HCT116 (cell line): ENCODE results near the gene RUBCN. TPM values are rescaled to one million over a fixed set of nuclear protein-coding genes. Genes with fewer than 3 reads are reported as not detected.

Source experiments
- ATAC-seq: fragments of 200-7000 bp; cut with Tn5 transposase; 2 replicates; pipeline ENCODE4 v1.9.1; 2020; ENCODE audit warnings: mild to moderate bottlenecking, moderate library complexity
- BruUV-seq: library from RNA; stranded (reverse); fragments of 400-500 nt; replicated peaks from 2 replicates; lab custom pipeline; 2021; lab: Mats Ljungman, UMichigan
- CTCF ChIA-PET: fragments of 300-600 bp; sonication (Branson Sonifier 250); formaldehyde crosslinking; loops from one replicate; lab custom pipeline; 2021; ENCODE audit warnings: antibody characterized with exemption; lab: Charles Lee
- POLR2A ChIA-PET: fragments of 300-600, 350-600 bp; sonication (Branson Sonifier 250); formaldehyde crosslinking; loops from one replicate; lab custom pipeline; 2021; ENCODE audit warnings: antibody characterized with exemption; lab: Charles Lee
- RAD21 ChIA-PET, 2 experiments: fragments of 300-600 bp; sonication (Branson Sonifier 250); formaldehyde crosslinking; loops; one replicate each; lab custom pipeline; 2023; ENCODE audit warnings: low total read pairs in 2 of 2; ENCODE audit not compliant: uncharacterized antibody in 2 of 2, unreplicated experiment in 2 of 2, low non-redundant PET in 1 of 2; lab: Charles Lee
- DNase-seq: peaks from one replicate; pipeline ENCODE4 v3.0.0-alpha.2; 2010; ENCODE audit warnings: low read depth, low spot score
- H2AFZ ChIP-seq: fragments of 200-600 bp; shearing (Covaris generic), sonication (generic); 2 replicates; pipeline ENCODE4 v1.6.1; 2017; ENCODE audit warnings: low read depth, mixed run types, mixed read lengths, antibody characterized with exemption, low read length; ENCODE audit not compliant: poor library complexity, severe bottlenecking
- H3K27ac ChIP-seq: 2 replicates; pipeline ENCODE4 v1.5.1; 2012; ENCODE audit warnings: low read depth, low read length
- H3K27me3 ChIP-seq: fragments of 200-600 bp; sonication (generic); 2 replicates; pipeline ENCODE4 v1.6.1; 2016; ENCODE audit warnings: mixed run types, low read length, mixed read lengths; ENCODE audit not compliant: insufficient read depth
- H3K36me3 ChIP-seq, 2 experiments: fragments of 200-500 bp in 1 of 2; fragments of 200-600 bp in 1 of 2; sonication (Bioruptor generic) in 1 of 2; sonication (generic) in 1 of 2; 2 replicates each; pipeline versions ENCODE4 v1.5.1 to v1.6.1; 2014 to 2016; ENCODE audit warnings: low read length in 2 of 2, inconsistent platforms in 1 of 2, mixed read lengths in 1 of 2, mixed run types in 1 of 2; ENCODE audit not compliant: insufficient read depth in 2 of 2, control insufficient read depth in 1 of 2
- H3K4me1 ChIP-seq, 2 experiments: fragments of 200-600 bp in 1 of 2; sonication (generic) in 1 of 2; 2 replicates each; pipeline versions ENCODE4 v1.5.1 to v1.6.1; 2012 to 2017; ENCODE audit warnings: low read length in 2 of 2, inconsistent platforms in 1 of 2, mild to moderate bottlenecking in 1 of 2, mixed read lengths in 1 of 2, mixed run types in 1 of 2, moderate library complexity in 1 of 2; ENCODE audit not compliant: insufficient read depth in 2 of 2, control insufficient read depth in 1 of 2
- H3K4me2 ChIP-seq: fragments of 200-600 bp; sonication (generic); 2 replicates; pipeline ENCODE4 v1.6.1; 2017; ENCODE audit warnings: mixed run types, low read length, mixed read lengths
- H3K4me3 ChIP-seq, 2 experiments: fragments of 200-600 bp in 1 of 2; sonication (generic) in 1 of 2; replicated peaks in 1 of 2; 2 replicates each; pipeline ENCODE4 v1.5.1; 2011 to 2016; ENCODE audit warnings: low read length in 2 of 2, control low read depth in 1 of 2, low read depth in 1 of 2, mild to moderate bottlenecking in 1 of 2, mixed read lengths in 1 of 2, mixed run types in 1 of 2
- H3K79me2 ChIP-seq: fragments of 200-600 bp; sonication (generic); 2 replicates; pipeline ENCODE4 v1.6.1; 2017; ENCODE audit warnings: mild to moderate bottlenecking, mixed run types, low read length, moderate library complexity, mixed read lengths; ENCODE audit not compliant: insufficient read depth
- H3K9ac ChIP-seq: fragments of 200-600 bp; sonication (generic); 2 replicates; pipeline ENCODE4 v1.6.1; 2016; ENCODE audit warnings: low read length, mixed read lengths
- H3K9me2 ChIP-seq: fragments of 200-600 bp; sonication (generic), shearing (Covaris generic); 2 replicates; pipeline ENCODE4 v1.6.1; 2017; ENCODE audit warnings: mixed run types, mild to moderate bottlenecking, moderate library complexity; ENCODE audit not compliant: insufficient read depth
- H3K9me3 ChIP-seq, 2 experiments: fragments of 200-500 bp in 1 of 2; fragments of 200-600 bp in 1 of 2; sonication (Bioruptor generic) in 1 of 2; sonication (generic) in 1 of 2; 2 replicates each; pipeline ENCODE4 v1.6.1; 2014 to 2017; ENCODE audit warnings: low read length in 2 of 2, mixed read lengths in 2 of 2, inconsistent platforms in 1 of 2, low read depth in 1 of 2, mild to moderate bottlenecking in 1 of 2, mixed run types in 1 of 2, moderate library complexity in 1 of 2; ENCODE audit not compliant: control insufficient read depth in 1 of 2, insufficient read depth in 1 of 2
- H4K20me1 ChIP-seq: fragments of 200-600 bp; sonication (generic), shearing (Covaris generic); 2 replicates; pipeline ENCODE4 v1.6.1; 2017; ENCODE audit warnings: mixed run types, mild to moderate bottlenecking, moderate library complexity; ENCODE audit not compliant: insufficient read depth
- CBX3 ChIP-seq: IDR thresholded peaks from 2 replicates; pipeline ENCODE4 v1.6.1; 2012; ENCODE audit warnings: low read depth
- CEBPB ChIP-seq: IDR thresholded peaks from 2 replicates; pipeline ENCODE4 v1.6.1; 2012; ENCODE audit warnings: low read depth
- EZH2phosphoT487 ChIP-seq: fragments of 200-600 bp; IDR thresholded peaks from 2 replicates; pipeline ENCODE4 v1.6.1; 2018; ENCODE audit warnings: antibody characterized with exemption, borderline replicate concordance
- FOSL1 ChIP-seq: IDR thresholded peaks from 2 replicates; pipeline ENCODE4 v1.6.1; 2012; ENCODE audit warnings: low read depth
- POLR2A ChIP-seq: IDR thresholded peaks from 2 replicates; pipeline ENCODE4 v1.7.0; 2011; ENCODE audit warnings: borderline replicate concordance; ENCODE audit not compliant: insufficient read depth, insufficient read length; ENCODE audit errors: extremely low read depth
- POLR2AphosphoS5 ChIP-seq: IDR thresholded peaks from 2 replicates; pipeline ENCODE4 v1.6.1; 2011; ENCODE audit warnings: mild to moderate bottlenecking, low read depth, low read length, moderate library complexity
- SIN3A ChIP-seq: IDR thresholded peaks from 2 replicates; pipeline ENCODE4 v1.6.1; 2012; ENCODE audit warnings: low read depth
- SP1 ChIP-seq: IDR thresholded peaks from 2 replicates; pipeline ENCODE4 v1.6.1; 2012; ENCODE audit warnings: low read depth
- SRF ChIP-seq: IDR thresholded peaks from 2 replicates; pipeline ENCODE4 v1.6.1; 2012; ENCODE audit warnings: low read depth
- TCF7L2 ChIP-seq: IDR thresholded peaks from 2 replicates; pipeline ENCODE4 v1.7.0; 2011; ENCODE audit warnings: borderline replicate concordance, inconsistent platforms; ENCODE audit not compliant: insufficient read depth, insufficient read length; ENCODE audit errors: extremely low read depth
- YY1 ChIP-seq: IDR thresholded peaks from 2 replicates; pipeline ENCODE4 v1.6.1; 2011; ENCODE audit warnings: low read length, low read depth, moderate library complexity, mild to moderate bottlenecking; ENCODE audit not compliant: insufficient replicate concordance; ENCODE audit errors: extremely low read depth
- ZFX ChIP-seq: fragments of 450-650 bp; IDR thresholded peaks from 2 replicates; pipeline ENCODE4 v1.6.1; 2017
- ZNF274 ChIP-seq: fragments of 200-500 bp; sonication (Bioruptor generic); IDR thresholded peaks from 2 replicates; pipeline ENCODE4 v1.6.1; 2014; ENCODE audit warnings: mild to moderate bottlenecking, low read depth, low read length, inconsistent platforms
- intact Hi-C: fragments of 100-400 bp; cut with micrococcal nuclease; formaldehyde crosslinking; loops from 2 replicates; pipeline ENCODE4 v1.10.0; 2022
- total RNA-seq: library from RNA; stranded (reverse); gene quantifications from one replicate; pipeline ENCODE4 v1.2.1, GENCODE V29; 2021; ENCODE audit not compliant: unreplicated experiment
- TF ChIP-seq, protein P1 (sequence below): IDR thresholded peaks from 2 replicates; pipeline ENCODE4 v1.6.1; 2012
- TF ChIP-seq, protein P2 (sequence below): IDR thresholded peaks from 2 replicates; pipeline ENCODE4 v1.6.1; 2011; ENCODE audit warnings: mild to moderate bottlenecking, low read length, moderate library complexity; ENCODE audit not compliant: insufficient replicate concordance; ENCODE audit errors: extremely low read depth
- TF ChIP-seq, protein P3 (sequence below), 3 experiments: fragments of 200-600 bp in 1 of 3; sonication (generic) in 1 of 3; IDR thresholded peaks in 2 of 3; conservative IDR thresholded peaks in 1 of 3; 2 replicates each; pipeline ENCODE4 v1.5.1; 2012 to 2017; ENCODE audit warnings: low read depth in 2 of 3, low read length in 2 of 3, antibody characterized with exemption in 1 of 3, borderline replicate concordance in 1 of 3, control low read depth in 1 of 3, mild to moderate bottlenecking in 1 of 3, mixed read lengths in 1 of 3, mixed run types in 1 of 3, moderate library complexity in 1 of 3; ENCODE audit not compliant: insufficient read depth in 1 of 3
- TF ChIP-seq, protein P4 (sequence below): IDR thresholded peaks from 2 replicates; pipeline ENCODE4 v1.6.1; 2012
- TF ChIP-seq, protein P5 (sequence below): IDR thresholded peaks from 2 replicates; pipeline ENCODE4 v1.6.1; 2012; ENCODE audit warnings: low read depth

The RUBCN gene
- total RNA-seq, 1 experiment from 2014 or later = 21.4 TPM

DNA sequence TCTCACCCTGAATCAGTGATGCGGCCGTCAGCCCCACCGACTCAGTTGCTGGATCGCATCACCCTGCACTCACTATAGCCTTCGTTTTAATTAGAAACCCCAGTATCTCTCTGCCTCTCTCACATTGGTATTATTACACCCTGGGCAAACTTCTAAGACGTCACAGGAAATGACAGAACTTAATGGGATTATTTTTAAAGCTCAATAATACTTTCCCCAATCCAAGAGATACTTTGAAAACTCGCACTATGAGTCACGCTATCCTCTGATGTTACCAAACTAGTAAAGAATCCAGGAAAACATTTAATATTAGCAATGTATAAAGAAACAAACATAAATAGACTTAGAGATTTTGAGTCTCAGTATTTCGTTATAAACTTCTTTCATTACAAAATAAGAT, 36.6 kb downstream of the RUBCN start:
- ATAC-seq (no peak), DNase-seq (no peak)
- TF ChIP-seq, protein P1, sequence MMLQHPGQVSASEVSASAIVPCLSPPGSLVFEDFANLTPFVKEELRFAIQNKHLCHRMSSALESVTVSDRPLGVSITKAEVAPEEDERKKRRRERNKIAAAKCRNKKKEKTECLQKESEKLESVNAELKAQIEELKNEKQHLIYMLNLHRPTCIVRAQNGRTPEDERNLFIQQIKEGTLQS = no peak
- TF ChIP-seq CBX3 (no peak), YY1 (no peak), ZNF274 (no peak), SIN3A (no peak), SP1 (no peak), EZH2phosphoT487 (no peak), ZFX (no peak), SRF (no peak), POLR2A (no peak), FOSL1 (no peak), TCF7L2 (no peak), POLR2AphosphoS5 (no peak), CEBPB (no peak)
- TF ChIP-seq, protein P2, sequence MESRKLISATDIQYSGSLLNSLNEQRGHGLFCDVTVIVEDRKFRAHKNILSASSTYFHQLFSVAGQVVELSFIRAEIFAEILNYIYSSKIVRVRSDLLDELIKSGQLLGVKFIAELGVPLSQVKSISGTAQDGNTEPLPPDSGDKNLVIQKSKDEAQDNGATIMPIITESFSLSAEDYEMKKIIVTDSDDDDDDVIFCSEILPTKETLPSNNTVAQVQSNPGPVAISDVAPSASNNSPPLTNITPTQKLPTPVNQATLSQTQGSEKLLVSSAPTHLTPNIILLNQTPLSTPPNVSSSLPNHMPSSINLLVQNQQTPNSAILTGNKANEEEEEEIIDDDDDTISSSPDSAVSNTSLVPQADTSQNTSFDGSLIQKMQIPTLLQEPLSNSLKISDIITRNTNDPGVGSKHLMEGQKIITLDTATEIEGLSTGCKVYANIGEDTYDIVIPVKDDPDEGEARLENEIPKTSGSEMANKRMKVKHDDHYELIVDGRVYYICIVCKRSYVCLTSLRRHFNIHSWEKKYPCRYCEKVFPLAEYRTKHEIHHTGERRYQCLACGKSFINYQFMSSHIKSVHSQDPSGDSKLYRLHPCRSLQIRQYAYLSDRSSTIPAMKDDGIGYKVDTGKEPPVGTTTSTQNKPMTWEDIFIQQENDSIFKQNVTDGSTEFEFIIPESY = no peak
- TF ChIP-seq, protein P3, sequence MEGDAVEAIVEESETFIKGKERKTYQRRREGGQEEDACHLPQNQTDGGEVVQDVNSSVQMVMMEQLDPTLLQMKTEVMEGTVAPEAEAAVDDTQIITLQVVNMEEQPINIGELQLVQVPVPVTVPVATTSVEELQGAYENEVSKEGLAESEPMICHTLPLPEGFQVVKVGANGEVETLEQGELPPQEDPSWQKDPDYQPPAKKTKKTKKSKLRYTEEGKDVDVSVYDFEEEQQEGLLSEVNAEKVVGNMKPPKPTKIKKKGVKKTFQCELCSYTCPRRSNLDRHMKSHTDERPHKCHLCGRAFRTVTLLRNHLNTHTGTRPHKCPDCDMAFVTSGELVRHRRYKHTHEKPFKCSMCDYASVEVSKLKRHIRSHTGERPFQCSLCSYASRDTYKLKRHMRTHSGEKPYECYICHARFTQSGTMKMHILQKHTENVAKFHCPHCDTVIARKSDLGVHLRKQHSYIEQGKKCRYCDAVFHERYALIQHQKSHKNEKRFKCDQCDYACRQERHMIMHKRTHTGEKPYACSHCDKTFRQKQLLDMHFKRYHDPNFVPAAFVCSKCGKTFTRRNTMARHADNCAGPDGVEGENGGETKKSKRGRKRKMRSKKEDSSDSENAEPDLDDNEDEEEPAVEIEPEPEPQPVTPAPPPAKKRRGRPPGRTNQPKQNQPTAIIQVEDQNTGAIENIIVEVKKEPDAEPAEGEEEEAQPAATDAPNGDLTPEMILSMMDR (IDR thresholded peaks at IDR 0.05 in 2 of 3, conservative IDR thresholded peaks at IDR 0.05 in 1 of 3; ENCODE audit: borderline replicate concordance in 1 of 3, insufficient read depth in 1 of 3, low read depth in 2 of 3, low read length in 2 of 3) = no peak
- TF ChIP-seq, protein P4, sequence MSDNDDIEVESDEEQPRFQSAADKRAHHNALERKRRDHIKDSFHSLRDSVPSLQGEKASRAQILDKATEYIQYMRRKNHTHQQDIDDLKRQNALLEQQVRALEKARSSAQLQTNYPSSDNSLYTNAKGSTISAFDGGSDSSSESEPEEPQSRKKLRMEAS = no peak
- TF ChIP-seq, protein P5, sequence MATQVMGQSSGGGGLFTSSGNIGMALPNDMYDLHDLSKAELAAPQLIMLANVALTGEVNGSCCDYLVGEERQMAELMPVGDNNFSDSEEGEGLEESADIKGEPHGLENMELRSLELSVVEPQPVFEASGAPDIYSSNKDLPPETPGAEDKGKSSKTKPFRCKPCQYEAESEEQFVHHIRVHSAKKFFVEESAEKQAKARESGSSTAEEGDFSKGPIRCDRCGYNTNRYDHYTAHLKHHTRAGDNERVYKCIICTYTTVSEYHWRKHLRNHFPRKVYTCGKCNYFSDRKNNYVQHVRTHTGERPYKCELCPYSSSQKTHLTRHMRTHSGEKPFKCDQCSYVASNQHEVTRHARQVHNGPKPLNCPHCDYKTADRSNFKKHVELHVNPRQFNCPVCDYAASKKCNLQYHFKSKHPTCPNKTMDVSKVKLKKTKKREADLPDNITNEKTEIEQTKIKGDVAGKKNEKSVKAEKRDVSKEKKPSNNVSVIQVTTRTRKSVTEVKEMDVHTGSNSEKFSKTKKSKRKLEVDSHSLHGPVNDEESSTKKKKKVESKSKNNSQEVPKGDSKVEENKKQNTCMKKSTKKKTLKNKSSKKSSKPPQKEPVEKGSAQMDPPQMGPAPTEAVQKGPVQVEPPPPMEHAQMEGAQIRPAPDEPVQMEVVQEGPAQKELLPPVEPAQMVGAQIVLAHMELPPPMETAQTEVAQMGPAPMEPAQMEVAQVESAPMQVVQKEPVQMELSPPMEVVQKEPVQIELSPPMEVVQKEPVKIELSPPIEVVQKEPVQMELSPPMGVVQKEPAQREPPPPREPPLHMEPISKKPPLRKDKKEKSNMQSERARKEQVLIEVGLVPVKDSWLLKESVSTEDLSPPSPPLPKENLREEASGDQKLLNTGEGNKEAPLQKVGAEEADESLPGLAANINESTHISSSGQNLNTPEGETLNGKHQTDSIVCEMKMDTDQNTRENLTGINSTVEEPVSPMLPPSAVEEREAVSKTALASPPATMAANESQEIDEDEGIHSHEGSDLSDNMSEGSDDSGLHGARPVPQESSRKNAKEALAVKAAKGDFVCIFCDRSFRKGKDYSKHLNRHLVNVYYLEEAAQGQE = no peak
- no TSS peak for BruUV-seq
- no peaks in the 10 kb centered on the region for H3K9me2 ChIP-seq
- H3K27me3 ChIP-seq = no peaks in the 10 kb centered on the region
- H2AFZ ChIP-seq = no peak overlapping the region
- intact Hi-C loops = no loop called here
- no peaks in the 10 kb centered on the region for H3K9me3 ChIP-seq
- no peak overlapping the region for H3K4me3 ChIP-seq
- ChIA-PET POLR2A (no interaction called here), RAD21 (no interaction called here), CTCF (no interaction called here)
- H4K20me1 ChIP-seq = no peaks in the 10 kb centered on the region
- H3K9ac ChIP-seq = no peak overlapping the region
- no peak overlapping the region for H3K27ac ChIP-seq
- H3K4me1 ChIP-seq = no peaks in the 10 kb centered on the region
- H3K79me2 ChIP-seq = no peaks in the 10 kb centered on the region
- H3K36me3 ChIP-seq = peaks cover 8 to 9% of the 10 kb centered on the region in 2 experiments; a peak in 3 of 4 replicates
- no peak overlapping the region for H3K4me2 ChIP-seq
